ENCODE measurements around the gene GTPBP4.
"Not testable (repeated sequence)": the region's sequence is repeated elsewhere in the genome, so short reads cannot be mapped to it uniquely, and the experiment has no call there.

Gene GTPBP4

DNA sequence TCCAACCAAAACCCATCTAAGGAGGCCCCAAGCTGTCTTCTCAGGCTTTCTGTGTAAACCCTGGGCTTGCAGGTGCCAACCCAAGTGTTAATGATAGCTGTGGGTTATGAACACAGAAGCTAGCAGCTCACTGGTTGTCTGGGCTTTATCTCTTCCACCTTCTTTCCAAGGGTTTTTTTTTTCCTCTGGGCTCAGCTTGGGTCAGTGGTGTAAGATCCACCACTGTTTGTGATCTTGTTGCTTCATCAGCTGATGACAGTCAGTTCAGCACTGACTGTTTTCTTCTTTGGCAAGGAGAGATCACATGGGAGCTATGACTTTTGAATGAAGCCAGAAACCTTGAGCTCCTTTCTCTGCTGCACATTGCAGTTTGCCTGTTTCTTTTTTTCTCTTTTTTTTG lies 4.6 kb downstream of the GTPBP4 start:
- DNase-seq: no peak

DNA sequence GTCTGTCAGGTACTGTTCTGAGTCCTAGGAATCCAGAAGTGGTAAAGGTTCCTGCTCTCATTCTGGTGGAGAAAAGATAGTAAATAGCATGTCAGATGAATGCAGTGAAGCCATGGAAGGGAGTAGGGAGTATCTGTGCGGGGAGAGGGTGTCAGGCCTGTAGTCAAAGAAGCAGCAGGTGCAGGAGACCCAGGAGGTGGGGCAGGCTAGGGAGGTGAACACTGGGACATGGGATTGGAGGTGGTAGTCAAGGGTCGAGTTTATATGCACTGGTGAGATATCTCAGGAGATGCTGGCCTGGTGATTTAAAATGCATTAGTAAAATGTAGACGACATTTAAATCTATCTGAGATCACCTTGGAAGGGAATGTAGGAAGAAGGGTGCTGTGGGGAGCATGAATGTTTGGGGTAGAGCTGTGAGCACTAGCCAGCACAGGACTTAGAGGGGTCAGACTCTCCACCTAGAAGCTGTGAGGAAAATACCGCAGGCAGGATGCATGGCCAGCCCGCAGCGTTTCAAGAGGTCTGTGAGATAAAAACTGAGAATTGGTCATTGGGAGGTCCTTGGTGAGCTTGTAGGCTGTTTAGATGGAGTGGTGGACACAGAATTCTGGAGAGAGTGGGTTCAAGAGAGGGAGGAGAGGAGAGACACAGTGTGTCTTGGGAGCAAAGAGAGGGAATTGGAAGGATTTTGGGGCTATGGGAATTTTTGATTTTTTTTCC lies 6.8 kb downstream of the GTPBP4 start:
- no peak for DNase-seq

DNA sequence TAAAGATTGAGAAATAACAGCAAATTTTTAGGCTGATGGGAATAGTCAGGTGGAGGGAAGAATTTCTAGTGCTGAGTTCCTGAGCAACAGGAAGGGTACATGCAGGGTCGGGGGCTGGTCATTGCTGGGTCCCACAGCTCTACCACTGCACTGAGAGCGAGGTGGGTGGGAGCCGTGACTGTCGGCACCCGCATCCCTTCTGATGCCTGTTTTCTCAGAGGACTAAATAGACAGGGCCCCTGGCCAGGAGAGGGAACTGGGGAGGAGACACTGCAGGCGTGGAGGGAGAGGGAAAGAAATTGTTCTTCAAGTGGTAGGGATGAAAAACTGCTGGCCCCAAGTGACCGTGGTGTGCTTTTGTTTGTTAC lies 7.3 kb downstream of the GTPBP4 start:
- no peak for DNase-seq

DNA sequence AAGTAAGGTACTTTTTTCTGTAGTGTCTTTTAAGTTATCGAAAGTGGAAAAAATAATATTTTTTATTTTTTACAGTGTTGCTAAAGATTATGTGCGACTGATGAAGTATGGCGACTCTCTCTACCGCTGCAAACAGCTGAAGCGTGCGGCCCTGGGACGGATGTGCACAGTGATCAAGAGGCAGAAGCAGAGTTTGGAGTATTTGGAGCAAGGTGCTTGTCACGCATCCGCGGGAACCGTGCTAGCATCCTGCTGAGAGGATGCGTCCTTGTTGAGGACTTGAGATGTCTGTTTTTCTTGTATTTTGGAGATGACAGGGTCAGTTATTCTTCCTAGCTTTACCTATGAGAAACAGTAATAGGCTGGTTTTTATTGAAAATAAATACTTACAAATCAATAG lies 7.8 kb downstream of the GTPBP4 start:
- no peak for DNase-seq

DNA sequence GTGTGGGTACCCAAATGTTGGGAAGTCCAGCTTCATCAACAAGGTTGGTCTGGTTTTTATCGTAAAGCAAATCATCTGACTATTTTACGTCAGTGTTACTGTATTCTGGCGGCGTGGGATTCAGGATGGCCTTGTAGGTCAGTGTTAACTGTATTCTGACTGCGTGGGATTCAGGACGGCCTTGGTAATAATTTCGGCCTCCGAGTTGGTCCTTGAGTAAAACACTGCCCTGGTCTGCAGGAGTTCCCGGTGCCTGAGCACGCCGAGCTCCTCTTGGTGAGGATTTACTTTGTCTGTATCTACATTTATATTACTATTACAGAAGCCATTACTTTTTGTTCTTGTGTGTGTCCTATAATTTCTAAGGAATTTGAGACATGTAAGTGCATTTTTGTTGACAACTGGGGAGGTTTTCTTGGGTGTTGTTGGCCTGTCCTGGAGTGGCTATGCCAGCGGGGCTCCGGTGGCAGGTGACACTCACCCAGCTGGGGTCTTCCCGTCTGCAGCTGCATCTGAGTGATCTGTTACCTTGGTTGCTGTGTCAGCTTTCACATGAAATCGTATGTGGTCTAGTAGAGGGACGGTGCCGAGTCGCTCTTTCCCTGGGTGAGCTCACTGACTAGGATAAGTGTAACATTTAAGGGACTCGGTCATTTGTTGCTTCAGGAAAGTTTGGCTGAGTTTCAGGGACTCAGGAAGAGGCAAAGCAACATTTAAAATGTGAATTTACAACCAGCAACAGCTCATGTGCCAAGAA lies 9.2 kb downstream of the GTPBP4 start:
- DNase-seq: no peak

DNA sequence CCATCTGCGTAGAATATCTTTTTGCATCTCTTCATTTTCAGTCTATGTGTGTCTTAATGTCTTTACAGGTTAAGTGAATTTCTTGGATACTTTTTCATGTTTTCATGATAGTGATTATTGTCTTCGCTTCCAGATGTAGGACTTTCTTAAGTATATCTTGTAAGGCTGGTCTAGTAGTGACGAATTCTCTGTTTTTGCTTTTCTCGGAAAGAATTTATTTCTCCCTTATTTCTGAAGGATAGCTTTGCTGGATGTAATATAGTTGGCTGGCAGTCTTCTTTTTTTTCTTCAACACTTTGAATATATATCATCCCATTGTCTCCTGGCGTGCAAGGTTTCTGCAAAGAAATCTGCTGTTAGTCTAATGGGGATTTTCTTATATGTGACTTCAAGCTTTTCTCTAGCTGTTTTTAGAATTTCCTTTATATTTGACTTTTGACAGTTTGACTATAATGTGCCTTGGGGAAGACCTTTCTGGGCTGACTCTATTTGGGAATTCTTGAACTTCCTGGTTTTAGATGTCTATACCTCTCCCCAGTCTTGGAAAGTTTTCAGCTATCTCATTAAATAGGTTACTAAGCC lies 14.3 kb downstream of the GTPBP4 start:
- no peak for DNase-seq

DNA sequence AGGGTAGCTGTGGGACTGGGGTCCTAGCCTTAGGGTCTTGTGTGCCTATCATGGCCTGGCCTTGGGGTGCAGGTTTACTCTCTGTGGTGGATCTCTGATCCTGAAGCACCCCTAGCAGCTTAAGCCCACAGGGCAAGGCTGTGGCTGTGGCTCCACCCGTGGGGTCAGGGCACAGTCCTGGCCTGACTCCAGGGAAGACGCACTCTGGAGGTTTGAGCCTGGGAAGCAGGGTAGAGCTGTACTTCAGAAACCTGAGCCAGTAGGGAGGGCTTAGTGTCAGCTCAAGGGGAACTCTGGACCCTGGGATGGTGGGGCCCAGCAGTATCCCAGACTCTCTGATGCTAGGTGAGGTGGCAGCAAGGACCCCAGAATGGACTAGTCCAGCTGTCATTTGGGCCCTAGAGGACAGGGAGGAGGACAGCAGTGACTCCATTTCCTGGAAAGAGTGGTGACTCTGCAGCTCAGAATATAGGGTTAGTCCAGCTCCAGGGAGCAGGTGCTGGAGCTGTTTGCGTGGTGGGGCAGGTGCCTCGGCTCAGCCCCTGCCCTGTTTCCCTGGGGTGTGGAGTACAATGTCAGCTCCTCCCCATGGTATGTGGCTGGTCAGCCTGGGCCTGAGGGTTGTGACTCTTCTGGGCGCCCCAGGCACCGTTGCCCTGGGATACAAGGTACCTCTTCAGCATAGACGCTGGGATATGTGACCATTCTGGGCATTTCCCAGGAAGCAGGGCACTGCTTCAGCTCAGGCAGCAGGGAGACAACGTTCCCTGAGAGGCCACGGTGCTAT lies 15.8 kb downstream of the GTPBP4 start:
- no peak for DNase-seq

DNA sequence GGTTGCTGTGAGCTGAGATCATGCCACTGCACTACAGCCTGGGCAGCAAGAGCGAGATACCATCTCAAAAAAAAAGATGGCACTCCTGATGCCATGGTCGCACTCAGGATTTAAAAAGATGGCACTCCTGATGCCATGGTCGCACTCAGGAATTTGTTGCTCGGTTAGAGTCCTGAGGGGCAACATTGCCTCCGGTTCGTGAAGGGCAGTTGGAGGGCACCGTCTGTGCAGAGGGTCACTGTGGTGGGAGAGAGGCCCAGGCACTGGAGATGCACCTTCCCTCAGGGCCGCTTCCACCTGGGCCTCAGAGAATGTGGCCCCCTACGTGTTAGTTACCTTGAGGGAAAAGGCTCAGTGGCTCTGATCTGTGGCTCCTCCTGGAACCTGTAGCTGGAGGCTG lies 18.3 kb downstream of the GTPBP4 start:
- DNase-seq: no peak

DNA sequence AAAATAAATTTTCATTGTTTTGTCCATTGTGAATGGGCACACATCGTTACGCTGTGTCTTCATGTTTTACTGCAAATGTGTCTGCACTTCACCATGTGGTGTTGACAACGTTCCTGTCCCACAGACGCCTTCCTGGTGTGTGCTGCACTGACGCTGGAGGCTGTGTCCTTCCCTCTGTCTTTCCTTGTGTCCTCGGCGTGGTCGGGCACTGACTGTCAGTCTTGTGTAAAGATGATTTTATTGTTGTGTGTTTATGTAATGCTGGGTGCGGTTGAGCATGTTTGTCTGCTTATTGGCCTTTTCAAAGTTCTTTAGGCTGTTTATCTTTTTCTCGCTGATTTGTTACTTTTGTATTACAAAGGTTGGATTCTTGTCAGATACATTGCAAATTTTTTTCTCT lies 19.3 kb downstream of the GTPBP4 start:
- DNase-seq: no peak

DNA sequence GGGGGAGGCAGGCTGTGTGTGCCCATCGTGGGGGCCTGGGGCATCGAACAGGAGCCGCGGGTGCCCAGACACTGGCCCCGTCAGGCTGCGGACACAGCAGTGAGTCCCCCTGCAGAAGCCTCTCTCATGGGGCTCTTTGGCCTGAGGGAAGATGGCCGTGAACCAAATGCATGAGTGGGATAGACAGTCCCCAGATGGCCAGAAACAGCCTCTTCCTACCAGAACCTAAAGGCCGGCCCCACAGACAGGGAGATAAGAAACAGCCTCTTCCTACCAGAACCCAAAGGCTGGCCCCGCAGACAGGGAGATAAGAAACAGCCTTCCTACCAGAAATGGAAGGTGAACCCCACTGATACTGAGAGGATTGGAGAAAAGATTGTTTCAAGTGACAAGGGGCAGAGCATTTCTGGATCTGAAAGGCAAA lies 20.8 kb downstream of the GTPBP4 start:
- no peak for DNase-seq

DNA sequence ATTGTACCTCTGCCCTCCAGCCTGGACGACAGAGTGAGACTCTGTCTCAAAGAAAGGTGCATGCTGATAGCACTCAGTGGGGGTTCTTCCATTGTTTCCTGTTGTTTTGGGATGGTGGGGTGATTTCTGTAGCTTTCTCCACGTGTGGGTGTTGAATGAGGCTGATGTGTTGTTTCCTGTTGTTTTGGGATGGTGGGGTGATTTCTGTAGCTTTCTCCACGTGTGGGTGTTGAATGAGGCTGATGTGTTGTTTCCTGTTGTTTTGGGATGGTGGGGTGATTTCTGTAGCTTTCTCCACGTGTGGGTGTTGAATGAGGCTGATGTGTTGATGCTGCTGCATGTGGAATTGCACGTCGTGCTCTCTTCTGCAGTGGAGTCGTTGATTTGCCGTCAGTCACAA lies 21.7 kb downstream of the GTPBP4 start:
- DNase-seq: not testable (repeated sequence)

DNA sequence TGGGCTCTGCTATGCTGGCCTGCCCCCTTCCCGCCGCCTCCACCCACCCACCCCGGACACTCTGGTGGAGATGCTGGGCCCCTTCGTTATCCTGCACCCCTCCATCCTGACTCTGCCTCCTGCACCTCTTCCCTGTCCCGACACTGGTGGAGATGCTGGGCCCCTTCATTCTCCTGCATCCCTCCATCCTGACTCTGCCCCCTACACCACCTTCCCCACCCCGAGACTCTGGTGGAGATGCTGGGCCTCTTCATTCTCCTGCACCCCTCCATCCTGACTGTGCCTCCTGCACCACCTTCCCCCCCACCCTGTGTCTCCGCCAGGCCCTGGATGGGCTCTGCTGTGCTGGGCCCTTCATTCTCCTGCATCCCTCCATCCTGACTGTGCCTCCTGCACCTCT lies 22.5 kb downstream of the GTPBP4 start:
- DNase-seq: no peak

DNA sequence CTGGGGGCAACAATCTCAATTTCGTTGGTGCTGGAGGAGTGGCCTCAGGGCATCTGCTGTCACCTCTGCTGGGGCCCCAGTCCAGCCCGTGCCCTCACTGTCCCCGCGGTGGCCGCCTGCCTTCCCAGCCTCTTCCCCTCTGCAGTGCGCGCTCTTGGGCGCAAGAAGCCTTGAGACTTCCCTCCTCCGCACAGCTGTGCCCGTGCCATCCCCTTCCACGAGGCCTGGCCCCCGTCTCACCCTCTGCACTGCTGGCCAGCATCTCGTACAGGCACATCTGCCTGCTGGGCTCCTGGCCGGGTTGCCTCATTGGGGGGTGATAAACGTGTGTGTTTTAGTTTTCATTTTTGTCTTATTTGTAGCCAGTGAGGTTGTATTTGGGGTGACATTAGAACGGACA lies 23.5 kb downstream of the GTPBP4 start:
- no peak for DNase-seq

DNA sequence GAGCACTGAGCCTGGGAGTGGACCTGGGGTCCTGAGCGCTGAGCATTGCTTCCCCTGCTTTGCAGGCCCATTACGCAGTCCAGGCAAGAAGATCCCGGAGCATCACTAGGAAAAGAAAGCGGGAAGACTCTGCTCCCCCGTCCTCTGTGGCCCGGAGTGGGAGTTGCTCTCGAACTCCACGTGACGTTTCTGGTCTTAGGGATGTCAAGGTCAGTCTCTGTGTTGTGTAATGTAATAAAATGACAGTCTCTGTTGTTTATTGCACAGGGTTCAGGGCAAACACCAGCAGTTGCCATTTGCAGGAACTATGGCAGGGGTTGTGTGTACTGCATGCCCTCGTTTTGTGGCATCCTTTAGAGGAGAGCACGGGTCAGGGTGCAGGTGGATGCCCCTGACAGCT lies 27.5 kb downstream of the GTPBP4 start:
- no peak for DNase-seq

DNA sequence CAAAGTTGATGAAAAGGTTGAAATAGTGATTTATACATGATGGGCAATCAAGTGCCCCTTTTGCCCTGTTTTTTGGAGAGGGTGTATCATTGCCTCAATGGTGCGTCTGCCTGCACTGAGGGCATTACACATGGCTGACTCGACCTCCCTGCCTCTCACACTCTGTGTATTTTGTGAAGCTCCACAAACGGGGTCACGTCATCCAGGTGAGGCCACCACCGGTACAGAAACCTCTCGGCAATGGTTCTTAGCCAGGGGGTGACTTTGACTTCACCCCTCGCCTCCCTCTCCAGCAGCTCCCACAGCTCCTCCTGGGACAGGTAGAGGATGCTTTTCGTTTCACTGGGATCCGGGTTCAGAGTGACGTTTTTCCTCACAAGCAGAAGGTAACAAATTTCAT lies 31.1 kb downstream of the GTPBP4 start:
- DNase-seq: no peak

DNA sequence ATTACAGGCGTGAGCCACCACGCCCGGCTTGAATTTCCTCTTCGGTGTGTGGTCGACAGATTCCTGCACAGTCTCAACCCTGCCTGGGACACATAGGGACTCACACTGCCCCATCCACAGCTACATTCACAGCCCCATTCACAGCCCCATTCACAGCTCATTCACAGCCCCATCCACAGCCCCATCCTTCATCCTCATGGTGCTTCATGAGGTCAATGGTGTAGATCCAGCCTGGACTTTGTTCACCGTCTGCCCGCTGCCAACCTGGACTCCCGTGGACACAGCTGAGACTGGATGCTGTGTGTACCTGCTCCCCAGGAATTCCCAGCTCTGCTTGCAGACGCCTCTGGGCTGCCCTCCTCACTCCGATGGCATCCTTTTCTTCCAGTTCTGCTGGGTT lies 32.2 kb downstream of the GTPBP4 start:
- DNase-seq: no peak

DNA sequence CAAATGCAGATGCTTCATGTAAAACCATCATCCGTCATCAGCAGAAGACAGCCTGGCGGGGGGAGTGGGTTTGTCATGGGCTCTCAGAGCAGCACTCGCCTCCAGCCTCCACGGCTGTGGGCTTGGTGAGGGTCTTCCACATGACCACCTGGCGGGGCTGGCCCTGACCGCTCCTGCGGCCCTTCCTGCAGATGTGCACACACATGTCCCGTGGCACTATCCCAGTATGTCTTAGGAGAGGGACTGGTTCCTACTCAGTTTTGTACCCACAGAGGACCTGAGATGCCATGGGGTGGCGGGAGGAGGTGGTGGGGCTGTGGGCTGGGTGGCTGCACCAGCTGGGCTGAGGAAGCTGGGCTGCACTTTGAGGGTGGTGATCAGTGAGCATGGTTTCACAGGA lies 32.7 kb downstream of the GTPBP4 start:
- DNase-seq: no peak

DNA sequence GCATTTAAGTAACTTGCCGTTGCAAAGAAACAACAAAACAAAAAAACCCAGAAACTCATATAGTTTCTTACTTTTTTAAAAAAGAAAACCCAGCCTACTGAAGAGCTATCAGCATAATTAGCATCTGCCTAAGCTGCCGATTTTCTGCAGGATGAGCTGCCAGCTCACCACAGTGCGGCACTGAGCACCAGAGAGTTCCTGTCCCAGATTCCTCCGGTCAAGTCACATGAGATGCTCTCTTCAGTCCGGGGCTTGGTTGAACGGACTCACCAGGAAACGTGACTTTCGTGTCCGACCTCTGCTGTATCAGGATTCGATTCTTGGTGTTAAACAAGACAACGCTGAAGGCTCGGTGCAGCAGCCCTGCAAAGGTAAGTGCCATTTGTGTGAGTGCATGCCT lies 34.2 kb downstream of the GTPBP4 start:
- DNase-seq: no peak

DNA sequence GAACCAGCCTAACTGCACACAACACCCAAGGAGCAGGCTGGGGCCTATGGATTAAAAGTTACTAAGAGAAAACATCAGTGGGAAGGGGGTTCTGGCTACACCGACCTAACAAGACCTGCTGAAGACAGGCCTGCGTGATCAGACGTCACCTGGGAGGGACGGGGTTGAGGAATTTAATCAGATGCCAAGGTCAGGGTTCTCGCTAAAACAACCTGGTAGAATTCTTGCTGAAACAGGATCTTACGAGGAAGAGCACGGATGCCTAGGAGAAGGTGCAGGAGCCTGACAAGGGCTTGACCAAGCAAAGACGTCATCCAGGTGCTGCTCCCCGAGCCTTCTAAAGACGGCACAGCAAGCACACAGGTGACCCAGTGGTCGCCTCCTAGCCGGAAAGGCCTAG lies 35.9 kb downstream of the GTPBP4 start:
- no peak for DNase-seq

DNA sequence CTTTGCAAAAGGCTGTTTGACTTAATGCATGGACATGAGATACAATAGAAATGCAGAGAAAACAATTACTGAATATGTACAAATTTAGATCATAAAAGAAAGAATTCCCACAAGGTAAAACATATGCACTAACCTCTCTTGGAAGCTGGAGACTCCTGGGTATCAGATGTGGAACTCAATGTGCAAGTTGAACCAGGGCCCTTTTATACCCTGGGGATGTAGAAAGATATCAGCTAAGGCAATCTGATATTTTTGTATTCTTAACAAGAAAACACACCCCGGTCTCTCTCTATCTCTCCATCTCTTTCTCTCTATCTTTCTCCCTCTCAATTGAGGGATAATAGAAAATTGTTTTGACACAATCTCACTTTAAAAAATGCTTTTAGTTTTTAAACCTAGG lies 37.4 kb downstream of the GTPBP4 start, which contains the start of gene IDI2:
Gene IDI2, minus strand, starts transcription at position 177 of the 400 bp plus-strand sequence. CDS start 1,136 bp downstream, outside the sequence.
- no peak for DNase-seq

DNA sequence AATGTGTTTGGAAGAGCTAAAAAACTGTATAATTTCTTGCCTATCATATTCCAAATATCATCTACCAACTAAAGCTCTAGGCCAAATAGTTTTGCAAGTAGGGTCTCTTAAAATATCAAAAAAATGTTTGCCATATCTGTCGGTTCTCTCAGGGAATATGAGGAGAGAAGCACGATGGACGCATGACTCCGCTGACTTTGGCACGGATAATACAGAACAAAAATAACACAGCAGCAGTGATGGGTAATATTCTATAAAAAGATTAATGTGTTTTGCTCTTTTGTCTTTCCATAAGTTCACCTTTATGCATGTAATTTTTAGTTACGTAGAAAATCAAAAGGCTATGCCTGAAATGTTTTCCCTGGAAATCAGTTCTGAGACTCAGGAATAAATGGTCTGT lies 38.3 kb downstream of the GTPBP4 start:
- no peak for DNase-seq

DNA sequence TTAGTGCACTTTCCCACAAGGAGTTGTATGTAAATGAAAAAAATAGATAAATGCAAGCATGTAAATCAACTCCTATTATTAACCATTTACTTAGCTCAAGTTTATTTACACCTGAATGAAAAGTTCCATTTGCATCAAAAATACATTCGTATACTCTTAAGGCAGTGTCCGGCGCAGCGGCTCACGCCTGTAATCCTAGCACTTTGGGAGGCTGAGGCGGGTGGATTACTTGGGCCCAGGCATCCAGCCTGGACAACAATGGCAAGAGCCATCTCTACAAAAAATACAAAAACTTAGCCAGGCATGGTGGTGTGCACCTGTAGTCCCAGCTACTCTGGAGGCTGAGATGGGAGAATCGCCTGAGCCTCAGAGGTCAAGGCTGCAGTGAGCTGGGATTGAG lies 41.6 kb downstream of the GTPBP4 start:
- no peak for DNase-seq

DNA sequence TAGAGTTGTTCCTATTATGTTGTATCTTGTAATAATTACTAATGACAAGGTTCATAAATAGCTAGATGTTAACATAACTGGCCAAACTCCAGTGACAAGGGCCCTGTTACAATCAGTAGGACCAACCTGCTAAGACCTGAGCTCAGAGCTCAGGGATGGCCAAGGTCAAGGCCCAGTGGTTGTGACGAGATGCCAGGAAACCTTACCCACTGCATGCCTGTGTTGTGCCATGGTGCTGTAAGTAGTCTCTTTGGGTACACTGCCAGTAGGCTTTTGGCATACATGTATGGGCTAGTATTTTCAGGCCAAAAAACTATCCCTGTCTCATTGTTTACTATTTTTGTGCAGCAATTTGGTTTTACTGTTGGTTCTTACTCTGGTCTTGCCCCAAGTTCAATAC lies 45.4 kb downstream of the GTPBP4 start:
- DNase-seq: no peak

DNA sequence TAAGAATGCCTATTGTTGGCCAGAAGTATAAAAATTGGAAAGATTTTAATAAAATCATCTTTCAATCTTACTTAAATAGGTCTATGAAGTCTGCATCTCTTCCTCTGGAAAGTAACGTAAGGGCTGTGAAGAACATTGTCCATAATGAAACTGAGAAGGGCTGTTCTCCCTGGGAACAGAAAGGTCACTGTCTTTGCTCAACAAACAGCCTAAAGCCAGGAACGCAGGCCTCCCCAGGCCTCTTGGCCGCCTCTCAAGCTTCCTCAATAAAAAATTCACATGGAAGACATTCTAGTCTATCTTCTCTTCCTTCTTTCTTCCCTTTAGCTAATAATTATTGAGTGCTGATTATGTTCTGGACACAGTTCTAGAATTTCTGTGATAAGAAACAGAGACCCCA lies 46.5 kb downstream of the GTPBP4 start:
- DNase-seq: no peak

Data from 8988T (cell line).